MCF 10A (cell line): Measurements from ENCODE around the gene PLXND1. TPM values are rescaled to one million over a fixed set of nuclear protein-coding genes. Genes with fewer than 3 reads are reported as not detected.
"Not testable (repeated sequence)": the region's sequence is repeated elsewhere in the genome, so short reads cannot be mapped to it uniquely, and the experiment has no call there.

ENCODE experiments used
- BruUV-seq: library from RNA; stranded (reverse); fragments of 400-500 nt; replicated peaks from 2 replicates; lab custom pipeline; 2021; lab: Mats Ljungman, UMichigan
- CTCF ChIA-PET: fragments of 300-600 bp; sonication (Branson Sonifier 250); formaldehyde crosslinking; extraction: SDS; loops from one replicate; lab custom pipeline; 2021; ENCODE audit warnings: antibody characterized with exemption, inconsistent platforms; lab: Yijun Ruan, JAX
- POLR2A ChIA-PET: fragments of 300-600, 350-650 bp; sonication (Branson Sonifier 250); formaldehyde crosslinking; extraction: SDS; loops from one replicate; lab custom pipeline; 2020; ENCODE audit warnings: antibody characterized with exemption, inconsistent platforms; lab: Yijun Ruan, JAX
- DNase-seq: peaks from one replicate; pipeline ENCODE4 v3.0.0-alpha.2; 2018; ENCODE audit not compliant: unreplicated experiment
- H3K27ac Mint-ChIP-seq: one replicate; pipeline ENCODE4 v1.8.0; 2022; ENCODE audit warnings: mild to moderate bottlenecking, low read depth, mixed read lengths; ENCODE audit not compliant: unreplicated experiment
- H3K27me3 Mint-ChIP-seq: one replicate; pipeline ENCODE4 v1.8.0; 2022; ENCODE audit warnings: mixed read lengths; ENCODE audit not compliant: insufficient read depth, unreplicated experiment
- H3K36me3 Mint-ChIP-seq: one replicate; pipeline ENCODE4 v1.8.0; 2022; ENCODE audit warnings: mild to moderate bottlenecking, moderate library complexity, mixed read lengths; ENCODE audit not compliant: insufficient read depth, unreplicated experiment
- H3K4me1 Mint-ChIP-seq: one replicate; pipeline ENCODE4 v1.8.0; 2022; ENCODE audit warnings: mixed read lengths; ENCODE audit not compliant: insufficient read depth, unreplicated experiment
- H3K4me3 Mint-ChIP-seq: one replicate; pipeline ENCODE4 v1.8.0; 2022; ENCODE audit warnings: mild to moderate bottlenecking, moderate library complexity, mixed read lengths; ENCODE audit not compliant: unreplicated experiment
- H3K9me3 Mint-ChIP-seq: one replicate; pipeline ENCODE4 v1.8.0; 2022; ENCODE audit warnings: mixed read lengths; ENCODE audit not compliant: unreplicated experiment
- CTCF ChIP-seq: fragments of 200-600 bp; IDR thresholded peaks from one replicate; pipeline ENCODE4 v1.8.0; 2022; ENCODE audit warnings: antibody characterized with exemption, mild to moderate bottlenecking; ENCODE audit not compliant: unreplicated experiment
- intact Hi-C: fragments of 100-400 bp; cut with micrococcal nuclease; formaldehyde crosslinking; loops from 2 replicates; pipeline ENCODE4 v1.14.1; 2022
- total RNA-seq: library from RNA; stranded (reverse); gene quantifications from 2 replicates; pipeline ENCODE4 v1.2.3, GENCODE V29; 2022

The PLXND1 gene
- total RNA-seq, 1 experiment from 2014 or later: 5.6 TPM

DNA sequence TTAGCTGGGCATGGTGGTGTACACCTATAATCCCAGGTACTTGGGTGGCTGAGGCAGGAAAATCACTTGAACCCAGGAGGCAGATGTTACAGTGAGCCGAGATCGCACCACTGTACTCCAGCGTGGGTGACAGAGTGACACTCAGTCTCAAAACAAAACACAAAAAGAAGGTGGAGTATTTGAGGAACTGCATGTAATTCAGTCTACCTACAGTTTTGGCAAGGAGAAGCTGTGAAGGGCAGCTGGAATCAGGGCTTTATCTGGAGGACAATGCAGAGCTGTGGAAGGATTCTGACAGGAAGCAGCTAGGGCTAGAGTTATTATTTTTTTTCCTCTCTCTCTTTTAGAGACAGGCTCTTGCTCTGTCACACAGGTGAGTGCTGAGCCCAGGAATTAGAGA is 56.7 kb downstream of the PLXND1 start:
- no peak for TF ChIP-seq CTCF
- no peak for DNase-seq
- Mint-ChIP-seq H3K4me1 (peaks cover 12% of the 10 kb centered on the region), H3K36me3 (no peaks in the 10 kb centered on the region), H3K27ac (no peak overlapping the region), H3K4me3 (no peak overlapping the region), H3K27me3 (no peaks in the 10 kb centered on the region), H3K9me3 (no peaks in the 10 kb centered on the region)
- ChIA-PET CTCF (no interaction called here), POLR2A (no interaction called here)
- no TSS peak for BruUV-seq
- intact Hi-C loops: no loop called here

GRCh38 chr3:129549006-129549800 is 57.3 kb downstream of the PLXND1 start:
- no TSS peak for BruUV-seq
- CTCF ChIA-PET: interaction anchor here (0.6 to 0.7 kb wide), 2 partner anchors 11 to 554 kb away, joined by 3 to 5 read pairs; no protein-coding TSS in a partner anchor
- Mint-ChIP-seq H3K9me3 (no peaks in the 10 kb centered on the region), H3K4me3 (no peak overlapping the region), H3K27me3 (no peaks in the 10 kb centered on the region), H3K4me1 (peaks cover 12% of the 10 kb centered on the region), H3K27ac (no peak overlapping the region), H3K36me3 (no peaks in the 10 kb centered on the region)
- TF ChIP-seq CTCF: no peak
- peak; percentile 45 for DNase-seq
- intact Hi-C loops: no loop called here
- POLR2A ChIA-PET: no interaction called here

DNA sequence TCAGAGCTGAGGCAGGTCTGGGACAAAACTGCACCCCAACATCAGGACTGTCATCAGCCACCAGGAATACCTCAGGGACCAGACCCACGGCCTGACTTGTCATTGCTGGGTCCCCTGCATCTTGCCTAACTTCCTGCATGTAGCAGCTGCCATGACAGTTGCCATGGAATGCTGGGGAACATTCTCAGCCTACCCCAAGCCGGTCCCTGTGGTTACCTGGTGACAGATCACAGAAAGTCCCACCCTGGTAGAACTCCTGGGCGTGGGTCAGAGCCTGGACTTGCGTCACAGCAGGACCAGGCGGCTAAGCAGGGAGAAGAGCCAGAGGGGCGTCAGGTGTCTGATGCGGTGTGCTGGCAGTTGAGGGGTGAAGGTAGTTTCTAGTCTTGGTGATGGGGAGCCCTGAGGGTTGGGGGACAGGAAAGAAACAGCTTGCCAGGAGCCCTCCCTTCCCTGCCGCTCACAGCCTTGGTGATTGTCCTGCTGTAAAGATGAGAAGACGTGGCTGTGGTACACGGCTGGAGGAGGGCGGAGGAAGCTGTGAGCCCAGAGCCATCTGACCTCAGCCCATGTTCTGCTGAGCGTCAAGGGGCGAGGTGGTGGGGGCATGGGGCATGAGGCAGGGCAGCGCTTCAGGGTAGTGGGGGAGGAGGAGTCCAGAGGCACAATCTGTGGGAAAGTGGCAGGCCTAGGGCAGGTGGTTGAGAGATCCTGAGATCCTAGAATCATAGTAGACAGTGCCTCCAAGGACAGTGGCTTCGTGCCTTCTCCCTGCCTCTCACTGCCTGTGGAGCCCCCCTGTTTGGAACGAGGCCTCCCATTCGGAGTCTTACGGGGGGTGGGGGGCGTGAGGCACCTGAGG is 58.1 kb downstream of the PLXND1 start:
- BruUV-seq: no TSS peak
- intact Hi-C loops: no loop called here
- Mint-ChIP-seq H3K9me3 (no peaks in the 10 kb centered on the region), H3K4me1 (peaks cover 12% of the 10 kb centered on the region), H3K4me3 (no peak overlapping the region), H3K36me3 (no peaks in the 10 kb centered on the region), H3K27ac (no peak overlapping the region), H3K27me3 (no peaks in the 10 kb centered on the region)
- TF ChIP-seq CTCF: no peak
- no peak for DNase-seq
- CTCF ChIA-PET: interaction anchor here (0.5 kb wide), 1 partner anchor 328 kb away, joined by 6 read pairs; no protein-coding TSS in a partner anchor
- POLR2A ChIA-PET: no interaction called here

GRCh38 chr3:129547241-129547640 is 59.2 kb downstream of the PLXND1 start:
- ChIA-PET CTCF (no interaction called here), POLR2A (no interaction called here)
- no peaks in the 10 kb centered on the region for H3K36me3 Mint-ChIP-seq
- DNase-seq: no peak
- H3K27me3 Mint-ChIP-seq: no peaks in the 10 kb centered on the region
- no peaks in the 10 kb centered on the region for H3K9me3 Mint-ChIP-seq
- no peak overlapping the region for H3K27ac Mint-ChIP-seq
- H3K4me1 Mint-ChIP-seq: peaks cover 12% of the 10 kb centered on the region
- H3K4me3 Mint-ChIP-seq: no peak overlapping the region
- intact Hi-C loops: no loop called here
- BruUV-seq: no TSS peak
- TF ChIP-seq CTCF: no peak

GRCh38 chr3:129545951-129546350 is 60.5 kb downstream of the PLXND1 start:
- H3K27ac Mint-ChIP-seq, BruUV-seq, H3K36me3 Mint-ChIP-seq, H3K4me3 Mint-ChIP-seq, H3K27me3 Mint-ChIP-seq, intact Hi-C loops, POLR2A ChIA-PET, H3K9me3 Mint-ChIP-seq, DNase-seq: not testable (repeated sequence)
- CTCF ChIA-PET: interaction anchor here (0.6 kb wide), 2 partner anchors 52 to 100 kb away, joined by 3 to 4 read pairs; no protein-coding TSS in a partner anchor
- peaks cover 12% of the 10 kb centered on the region for H3K4me1 Mint-ChIP-seq
